Measurements from ENCODE around the gene RPP40.

The RPP40 gene

DNA sequence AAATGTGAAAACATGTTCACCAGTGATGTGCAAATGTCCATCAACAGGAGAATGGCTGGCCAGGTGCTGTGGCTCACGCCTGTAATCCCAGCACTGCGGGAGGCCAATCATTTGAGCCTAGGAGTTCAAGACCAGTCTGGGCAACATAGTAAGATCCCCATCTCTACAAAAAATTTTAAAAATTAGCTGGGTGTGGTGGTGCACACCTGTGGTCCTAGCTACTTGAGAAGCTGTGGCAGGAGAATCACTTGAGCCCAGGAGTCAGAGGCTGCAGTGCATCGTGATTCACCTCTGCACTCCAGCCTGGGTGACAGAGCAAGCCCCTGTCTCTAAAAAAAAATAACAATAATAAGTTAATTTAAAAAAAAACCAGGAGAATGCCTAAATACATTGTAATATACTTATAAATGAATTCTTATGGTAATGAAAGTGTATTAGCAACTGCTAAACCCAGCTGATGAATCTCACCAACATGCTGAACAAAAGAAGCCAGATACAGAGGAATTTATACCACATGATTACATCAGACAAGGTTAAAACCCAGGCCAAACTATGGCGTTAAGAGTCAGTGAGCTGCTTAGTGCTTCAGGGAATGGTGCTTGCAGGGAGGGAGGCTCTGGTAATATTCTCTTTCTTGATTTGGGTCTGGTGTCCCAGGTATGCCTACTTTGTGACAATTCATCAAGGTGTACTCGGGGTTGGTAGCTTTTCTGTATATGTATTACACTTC lies 36.4 kb downstream of the RPP40 start:
- DNase-seq: no peak

DNA sequence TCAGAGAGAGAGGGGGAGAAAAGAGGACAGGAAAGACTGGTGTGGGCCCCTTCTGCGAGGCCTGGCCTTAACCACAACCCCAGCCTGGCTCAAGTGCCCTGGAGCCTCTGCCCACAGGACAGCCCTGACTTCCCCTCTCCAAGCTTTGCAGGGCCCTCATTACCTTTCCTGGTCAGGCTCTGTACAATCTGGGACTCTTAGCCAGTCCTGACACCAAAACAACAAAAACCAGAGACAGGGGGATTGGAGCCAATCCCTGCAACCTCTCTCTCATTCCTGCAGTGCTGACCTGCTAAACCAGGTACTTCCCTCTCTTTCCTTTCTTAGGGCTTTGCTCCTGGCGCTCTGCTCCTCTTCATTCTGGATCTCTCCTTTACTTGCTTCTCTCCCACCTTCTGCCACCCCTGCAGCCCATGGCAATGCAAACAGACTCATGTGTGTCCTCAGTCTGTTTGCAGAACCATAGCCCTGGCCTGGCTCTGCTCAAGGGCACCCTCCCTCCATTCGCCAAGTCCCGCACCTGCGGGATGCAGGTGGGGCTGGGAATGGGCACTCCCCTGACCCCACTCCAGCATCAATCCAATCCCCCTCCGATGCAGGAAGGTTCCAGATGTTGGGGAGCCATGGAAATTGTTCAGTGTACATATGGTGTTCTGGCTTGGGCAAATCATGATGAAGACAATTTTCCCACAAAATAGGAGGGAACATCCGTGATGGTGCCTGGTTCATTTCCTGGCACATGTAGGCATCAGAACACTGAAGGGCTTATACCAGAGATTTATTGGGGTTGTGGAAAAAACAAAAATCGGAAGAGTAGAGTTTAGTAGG lies 38.1 kb downstream of the RPP40 start:
- DNase-seq: no peak

DNA sequence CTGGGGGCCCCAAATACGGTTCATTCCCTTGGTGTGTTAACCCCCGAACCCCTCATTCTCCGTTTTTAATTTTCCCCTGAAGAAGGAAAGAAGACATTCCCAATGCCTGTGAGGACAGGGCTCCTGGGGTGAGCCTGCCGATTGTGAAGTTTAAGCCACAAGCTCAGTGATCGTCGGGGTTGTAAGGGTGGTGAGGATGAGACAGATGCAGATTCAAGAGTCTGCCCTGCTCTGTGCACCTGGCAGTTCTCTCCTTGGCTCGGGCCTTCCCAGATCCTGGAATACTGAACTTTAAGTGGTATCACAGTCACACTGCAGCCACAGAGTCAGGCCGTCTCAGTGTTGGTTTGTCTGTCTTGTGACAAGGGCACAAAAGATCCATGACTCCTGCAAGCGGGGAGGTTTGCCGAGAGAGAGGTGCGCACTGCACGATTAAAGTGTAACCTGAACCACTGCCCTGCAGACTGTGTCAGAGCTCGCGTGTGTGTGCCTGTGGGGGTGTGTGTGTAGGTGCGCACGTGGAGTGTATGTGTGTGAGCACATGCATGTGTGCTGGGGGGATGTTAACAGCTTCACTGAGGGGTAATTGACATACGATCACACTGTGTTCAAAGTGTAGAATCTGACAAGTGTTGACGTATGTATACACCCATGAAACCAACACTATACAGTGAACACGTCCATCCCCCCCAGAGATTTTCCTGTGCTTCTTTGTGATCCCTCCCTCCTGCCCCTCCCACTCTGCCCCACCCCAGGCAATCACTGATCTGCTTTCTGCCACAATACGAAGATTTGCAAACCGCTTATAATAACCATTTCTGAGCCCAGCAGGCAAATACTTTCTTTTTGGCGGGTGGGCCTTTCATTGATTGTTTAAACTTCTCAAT lies 38.9 kb downstream of the RPP40 start:
- no peak for DNase-seq

DNA sequence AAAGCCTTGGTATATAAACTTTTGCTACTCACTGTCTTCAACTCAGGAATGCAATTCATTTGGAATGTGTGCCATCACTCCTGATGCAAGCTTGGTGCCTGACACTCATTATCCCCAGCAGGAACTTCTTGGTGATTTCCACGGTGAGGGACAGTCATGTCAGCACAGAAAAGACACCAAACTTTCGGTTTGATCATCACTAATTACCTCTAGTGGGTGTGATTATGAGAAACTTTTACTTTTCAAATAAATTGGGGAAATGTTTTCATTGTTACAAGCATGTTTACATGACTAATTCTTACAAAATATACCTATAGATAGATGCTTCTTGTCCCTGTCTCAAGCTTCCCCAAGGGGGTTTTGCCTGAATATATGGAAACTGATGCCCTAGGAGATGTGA lies 40.9 kb downstream of the RPP40 start:
- no peak for DNase-seq

DNA sequence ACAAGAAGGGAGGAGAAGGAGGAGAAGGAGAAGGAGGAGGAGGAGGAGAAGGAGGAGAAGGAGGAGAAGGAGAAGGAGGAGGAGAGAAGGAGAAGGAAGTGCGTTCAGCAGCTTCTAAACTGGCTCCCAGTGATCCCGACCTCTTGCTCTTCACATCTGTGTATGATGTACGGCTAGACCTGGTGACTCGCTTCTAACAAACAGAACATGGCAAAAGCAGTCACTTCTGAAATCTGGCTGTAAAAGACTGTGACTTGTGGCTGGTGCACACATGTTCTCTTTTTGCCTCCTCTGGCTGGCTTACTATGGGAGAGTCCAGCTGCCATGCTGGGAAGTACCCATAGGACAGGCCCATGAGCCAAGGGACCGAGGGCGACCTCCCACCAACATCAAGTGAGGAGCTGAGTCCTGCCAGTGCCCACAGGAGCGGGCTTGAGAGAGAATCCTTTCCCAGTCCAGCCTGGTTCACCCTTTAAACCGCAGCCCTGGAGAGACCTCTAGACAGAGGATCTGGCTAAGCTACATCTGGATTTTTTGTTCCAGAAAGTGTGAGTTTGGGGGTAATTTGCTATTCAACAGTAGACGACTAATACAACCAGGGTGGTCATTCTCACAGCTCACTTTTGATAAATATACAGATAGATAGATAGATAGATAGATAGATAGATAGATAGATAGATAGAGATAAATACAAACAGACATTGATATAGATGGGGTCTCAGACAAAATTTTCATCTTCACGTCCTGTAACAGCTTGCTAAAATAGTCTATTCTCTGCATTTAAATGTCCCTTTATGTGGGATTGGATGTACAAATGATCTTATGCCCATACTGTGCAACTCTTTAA lies 42.3 kb downstream of the RPP40 start:
- no peak for DNase-seq

DNA sequence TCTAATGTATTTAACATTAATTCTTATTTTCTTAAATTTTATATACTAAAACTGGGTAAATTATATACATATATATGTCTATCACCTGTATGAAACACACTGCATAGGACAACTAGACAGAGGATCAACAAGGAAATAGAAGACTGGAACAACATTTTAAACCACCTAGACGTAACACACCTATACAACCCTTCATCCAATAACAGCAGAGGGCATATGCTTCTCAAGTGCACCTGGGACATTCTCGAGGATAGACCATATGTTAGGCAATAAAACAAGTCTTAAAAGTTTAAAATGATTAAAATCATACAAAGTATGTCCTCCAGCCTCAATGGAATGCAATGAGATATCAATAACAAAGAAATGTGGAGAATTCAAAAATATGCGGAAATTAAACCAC lies 45.2 kb downstream of the RPP40 start:
- no peak for DNase-seq

DNA sequence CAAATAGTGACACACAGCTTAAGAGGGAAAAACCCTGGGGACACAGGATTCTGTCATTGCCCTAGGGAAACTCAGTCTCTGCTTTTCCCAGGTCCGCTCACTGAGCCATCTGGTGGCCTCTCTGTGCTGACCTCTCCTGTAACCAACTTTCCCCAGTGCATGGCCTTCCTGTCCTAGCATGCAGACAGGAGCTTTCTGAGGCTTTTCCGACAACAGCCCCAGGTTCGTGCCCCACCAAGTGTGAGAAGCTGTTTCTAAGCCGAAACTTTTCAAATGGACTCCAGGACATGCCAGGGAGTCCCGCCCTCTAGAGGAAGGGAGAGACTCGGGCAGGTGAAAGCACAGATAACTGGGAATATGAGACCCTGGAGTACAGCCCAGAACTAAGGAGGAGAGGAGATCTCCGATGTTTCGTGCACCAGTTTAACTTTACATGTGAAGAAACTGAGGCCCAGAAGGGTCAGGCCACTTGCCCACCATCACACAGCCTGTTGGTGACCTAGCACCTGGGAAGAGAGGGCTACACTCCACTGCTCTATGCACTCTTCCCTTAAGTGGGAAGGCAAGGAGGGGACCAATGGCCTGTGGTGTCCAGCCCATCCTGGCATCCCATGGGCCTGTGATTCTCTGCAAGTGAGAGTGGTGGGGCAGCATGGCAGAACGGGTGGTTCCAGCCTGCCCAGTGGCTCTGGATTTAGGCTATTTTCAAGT lies 46.2 kb downstream of the RPP40 start:
- DNase-seq: no peak

DNA sequence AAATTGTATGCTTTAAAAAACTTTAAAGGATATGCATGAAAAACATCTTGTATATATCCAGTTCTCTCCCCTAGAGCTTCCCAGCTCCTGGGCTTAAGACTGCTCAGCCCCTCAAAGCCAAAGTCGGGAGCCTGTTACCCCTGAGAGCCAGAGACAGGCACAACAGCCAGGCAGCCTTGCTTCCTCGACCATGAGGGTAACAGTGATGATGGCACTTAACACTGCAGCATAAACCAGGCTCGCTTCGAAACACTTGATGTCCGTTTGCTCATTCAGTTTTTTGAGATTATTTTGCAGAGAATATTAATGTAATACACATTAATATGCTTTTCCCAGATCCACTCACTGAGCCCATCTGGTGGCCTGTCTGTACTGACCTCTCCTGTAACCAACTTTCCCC lies 47.2 kb downstream of the RPP40 start:
- no peak for DNase-seq

DNA sequence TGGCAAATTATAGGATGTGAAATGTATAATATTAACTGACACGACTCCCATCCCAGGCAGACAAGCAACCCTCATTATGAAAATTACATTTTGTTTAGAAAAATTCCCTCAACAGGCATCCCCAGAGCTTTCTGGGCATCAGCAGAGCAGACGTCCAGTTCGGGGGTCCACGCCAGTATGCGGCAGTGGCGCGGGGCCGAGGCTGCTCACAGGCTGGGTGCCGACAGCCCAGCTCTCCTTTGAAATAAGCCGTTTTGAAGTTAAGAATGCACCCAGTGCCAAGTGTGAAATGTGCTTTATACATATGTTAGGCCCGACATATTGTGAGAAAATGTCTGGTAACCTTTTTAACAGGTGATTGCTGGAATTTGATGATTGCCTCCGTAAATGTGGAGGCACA lies 50.4 kb downstream of the RPP40 start:
- DNase-seq: no peak

DNA sequence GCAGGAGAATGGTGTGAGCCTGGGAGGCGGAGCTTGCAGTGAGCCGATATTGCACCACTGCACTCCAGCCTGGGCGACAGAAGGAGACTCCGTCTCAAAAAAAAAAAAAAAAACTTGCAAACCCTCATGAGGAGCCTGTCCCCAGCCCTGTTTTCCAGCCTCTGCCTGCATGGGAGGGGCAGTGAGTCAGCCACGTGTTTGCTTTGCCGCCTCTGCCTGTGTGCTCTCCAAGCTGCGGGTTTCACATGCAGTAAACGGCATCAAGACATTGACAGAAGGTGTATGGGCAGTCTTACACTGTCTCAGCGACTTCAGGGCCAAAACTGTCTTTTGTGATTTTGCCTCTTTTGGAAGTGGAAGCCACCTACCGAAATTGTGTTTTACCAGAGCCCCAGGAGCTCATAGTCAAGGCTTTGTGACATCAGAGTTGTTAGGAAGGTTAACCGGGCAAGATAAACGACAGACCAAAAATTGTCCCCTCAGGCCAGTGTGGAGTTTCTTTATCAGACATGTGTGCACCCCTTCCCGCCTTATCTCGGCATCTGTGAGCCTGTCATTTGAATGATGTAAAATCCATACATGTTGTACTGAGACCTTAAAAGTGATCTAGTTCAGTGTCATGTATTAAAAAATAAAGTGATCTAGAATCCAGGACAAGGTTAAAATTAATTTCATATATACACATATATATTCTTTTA lies 52.9 kb downstream of the RPP40 start:
- no peak for DNase-seq

DNA sequence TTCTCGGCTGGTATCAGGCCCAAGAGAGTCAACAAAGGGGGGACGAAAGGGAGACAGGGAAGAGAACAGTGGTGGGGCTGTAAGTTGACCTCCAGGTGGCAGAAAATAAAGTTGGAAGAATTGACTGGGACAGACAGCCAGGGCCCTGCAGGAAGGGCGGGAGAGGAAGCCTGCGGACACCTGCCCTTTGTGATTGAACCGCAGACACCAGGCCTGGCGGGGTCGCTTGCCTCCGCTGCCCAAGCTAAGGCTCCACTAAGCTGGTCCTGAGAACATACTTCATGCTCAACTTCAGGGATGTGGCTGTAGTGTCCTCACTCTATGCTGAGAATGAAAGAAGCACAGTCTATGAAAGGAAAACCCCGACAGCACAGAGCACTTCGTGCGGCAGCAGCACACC lies 53.8 kb downstream of the RPP40 start:
- DNase-seq: no peak

DNA sequence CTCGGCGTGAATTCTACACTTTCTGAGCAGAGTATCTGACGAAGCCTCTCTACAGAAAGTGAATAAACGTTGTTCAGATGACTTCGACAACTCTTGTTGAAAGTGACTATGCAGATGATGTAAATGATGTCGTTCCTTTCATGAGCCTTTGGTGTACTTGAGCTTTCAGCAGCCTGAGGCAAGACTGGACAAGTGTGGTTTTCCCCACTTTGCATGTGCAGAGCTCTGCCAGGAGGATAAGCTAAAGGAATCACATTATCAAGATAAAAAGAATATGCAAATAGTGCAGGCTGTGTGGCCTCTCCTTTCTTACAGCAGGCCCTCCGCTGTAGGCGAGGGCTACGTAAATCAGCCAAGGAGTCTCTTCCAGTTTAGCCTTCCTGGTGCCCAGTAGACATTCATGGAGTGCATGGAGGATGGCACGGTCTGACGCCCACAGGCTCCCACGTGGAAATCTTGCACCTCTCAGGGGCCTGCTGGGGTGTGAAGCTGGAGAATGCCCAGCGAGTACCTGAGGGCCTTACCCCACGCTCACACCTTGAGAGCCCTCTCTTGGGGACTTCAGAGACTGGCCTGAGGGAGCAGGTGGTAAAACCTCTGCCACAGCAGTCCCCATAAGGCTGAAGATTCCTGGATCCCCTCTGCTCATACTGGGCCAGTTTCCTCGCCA lies 54.9 kb downstream of the RPP40 start:
- no peak for DNase-seq

DNA sequence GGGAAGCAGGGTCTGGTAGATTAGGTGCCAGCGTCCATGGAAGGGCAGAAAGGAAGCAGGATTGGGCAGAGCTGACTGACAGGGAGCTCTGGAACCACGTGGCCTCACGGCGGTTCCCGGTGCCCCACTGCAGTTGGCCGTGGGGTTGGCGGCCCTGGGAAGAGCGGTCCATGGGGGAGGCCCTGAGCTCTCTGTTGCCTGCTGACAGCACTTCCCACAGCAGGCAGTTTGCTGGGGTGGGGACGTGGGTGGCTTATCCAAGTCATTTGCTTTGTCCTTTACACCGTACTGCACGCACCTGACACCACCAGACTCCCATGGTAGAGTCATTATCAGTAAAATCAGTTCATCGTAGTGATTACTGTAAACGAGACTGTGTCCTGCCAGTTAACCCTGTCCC lies 56.1 kb downstream of the RPP40 start:
- DNase-seq: no peak

DNA sequence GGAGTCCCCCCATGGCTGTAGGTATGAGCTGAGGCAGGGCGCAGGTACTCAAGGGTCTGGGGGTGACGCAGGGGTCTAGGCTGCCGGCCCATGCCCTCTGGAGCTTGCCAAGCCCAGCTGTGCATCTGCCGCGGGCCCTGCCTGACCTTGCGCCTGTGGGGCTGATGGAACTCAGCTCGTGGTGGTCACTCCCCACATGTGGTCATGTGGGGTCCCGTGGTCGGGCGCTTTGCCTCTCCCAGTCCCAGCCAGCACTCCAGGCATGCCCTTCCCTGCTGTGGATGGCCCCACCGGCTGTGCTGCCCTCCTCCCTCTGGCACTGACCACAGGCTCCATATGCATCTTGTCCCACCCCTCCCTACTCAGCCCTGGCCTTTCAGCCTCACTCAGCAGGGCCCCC lies 57.3 kb downstream of the RPP40 start:
- no peak for DNase-seq

Data from activated T-cell treated with anti-CD3 and anti-CD28 coated beads for 4 hours (primary cell).